Erythroblast (primary cell): ENCODE measurements around the gene GALNT18.

Source experiments
- GATA1 ChIP-seq: IDR thresholded peaks from 2 replicates; pipeline ENCODE4 v1.6.1; 2011; ENCODE audit warnings: low read depth, mild to moderate bottlenecking, control low read depth, low read length, moderate library complexity
- POLR2A ChIP-seq: IDR thresholded peaks from 2 replicates; pipeline ENCODE4 v1.6.1; 2011; ENCODE audit warnings: mild to moderate bottlenecking, low read length

GRCh38 chr11:11231763-11232162 lies 390.0 kb downstream of the GALNT18 start:
- no peak for TF ChIP-seq POLR2A
- no peak for TF ChIP-seq GATA1
